Neutrophil (primary cell): ENCODE measurements around the gene CELF2.

Experiments used
- H3K27ac ChIP-seq: fragments of 200-600 bp; sonication (generic); 2 replicates; pipeline ENCODE4 v1.5.1; 2016; ENCODE audit warnings: mild to moderate bottlenecking, moderate library complexity
- H3K27me3 ChIP-seq: fragments of 200-600 bp; sonication (generic); 2 replicates; pipeline ENCODE4 v1.6.0; 2016; ENCODE audit warnings: mild to moderate bottlenecking
- H3K36me3 ChIP-seq: fragments of 200-600 bp; sonication (generic); 2 replicates; pipeline ENCODE4 v1.5.1; 2017
- H3K4me1 ChIP-seq, 2 experiments: fragments of 200-600 bp in 1 of 2; sonication (generic) in 1 of 2; 1 replicate in 1 of 2; 2 replicates in 1 of 2; pipeline versions ENCODE4 v1.5.1 to v1.6.1; 2013 to 2016; ENCODE audit warnings: low read depth in 1 of 2, low read length in 1 of 2, mild to moderate bottlenecking in 1 of 2, moderate library complexity in 1 of 2; ENCODE audit not compliant: control insufficient read depth in 1 of 2, insufficient read depth in 1 of 2
- H3K4me3 ChIP-seq, 2 experiments: fragments of 200-600 bp in 1 of 2; sonication (generic) in 1 of 2; 1 replicate in 1 of 2; 2 replicates in 1 of 2; pipeline ENCODE4 v1.5.1; 2013 to 2016; ENCODE audit warnings: low read depth in 1 of 2, low read length in 1 of 2, mild to moderate bottlenecking in 1 of 2, moderate library complexity in 1 of 2
- H3K9me3 ChIP-seq: fragments of 200-600 bp; sonication (generic); 2 replicates; pipeline ENCODE4 v1.5.1; 2016
- TF ChIP-seq, protein P1 (sequence below): fragments of 200-600 bp; sonication (generic); IDR thresholded peaks from 2 replicates; pipeline ENCODE4 v1.5.1; 2016; ENCODE audit warnings: antibody characterized with exemption

Gene CELF2

DNA sequence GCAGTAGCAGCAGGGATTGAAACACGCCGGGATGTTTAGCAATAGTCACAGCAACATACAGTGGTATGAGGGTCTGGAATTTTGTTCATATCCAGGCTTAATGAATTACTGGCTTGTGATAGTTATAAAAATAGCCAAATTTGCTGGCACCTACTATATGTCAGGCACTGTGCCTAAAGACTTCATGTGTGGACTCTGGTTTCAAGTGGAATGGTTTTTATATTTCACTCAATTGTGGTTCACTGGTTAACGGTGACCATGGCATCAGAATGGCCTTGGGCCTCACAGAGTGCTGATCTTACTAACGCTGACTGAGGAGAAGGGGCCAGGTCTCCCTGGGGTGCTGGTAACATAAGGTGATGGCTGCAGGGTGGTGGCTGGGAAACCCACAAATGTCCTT is 55.7 kb downstream of the CELF2 start:
- no peaks in the 10 kb centered on the region for H3K9me3 ChIP-seq
- H3K27me3 ChIP-seq = peaks cover 54% of the 10 kb centered on the region
- H3K4me1 ChIP-seq = no peaks in the 10 kb centered on the region
- H3K4me3 ChIP-seq = no peak overlapping the region
- TF ChIP-seq, protein P1, sequence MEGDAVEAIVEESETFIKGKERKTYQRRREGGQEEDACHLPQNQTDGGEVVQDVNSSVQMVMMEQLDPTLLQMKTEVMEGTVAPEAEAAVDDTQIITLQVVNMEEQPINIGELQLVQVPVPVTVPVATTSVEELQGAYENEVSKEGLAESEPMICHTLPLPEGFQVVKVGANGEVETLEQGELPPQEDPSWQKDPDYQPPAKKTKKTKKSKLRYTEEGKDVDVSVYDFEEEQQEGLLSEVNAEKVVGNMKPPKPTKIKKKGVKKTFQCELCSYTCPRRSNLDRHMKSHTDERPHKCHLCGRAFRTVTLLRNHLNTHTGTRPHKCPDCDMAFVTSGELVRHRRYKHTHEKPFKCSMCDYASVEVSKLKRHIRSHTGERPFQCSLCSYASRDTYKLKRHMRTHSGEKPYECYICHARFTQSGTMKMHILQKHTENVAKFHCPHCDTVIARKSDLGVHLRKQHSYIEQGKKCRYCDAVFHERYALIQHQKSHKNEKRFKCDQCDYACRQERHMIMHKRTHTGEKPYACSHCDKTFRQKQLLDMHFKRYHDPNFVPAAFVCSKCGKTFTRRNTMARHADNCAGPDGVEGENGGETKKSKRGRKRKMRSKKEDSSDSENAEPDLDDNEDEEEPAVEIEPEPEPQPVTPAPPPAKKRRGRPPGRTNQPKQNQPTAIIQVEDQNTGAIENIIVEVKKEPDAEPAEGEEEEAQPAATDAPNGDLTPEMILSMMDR = no peak
- H3K27ac ChIP-seq = no peak overlapping the region
- H3K36me3 ChIP-seq = no peaks in the 10 kb centered on the region

DNA sequence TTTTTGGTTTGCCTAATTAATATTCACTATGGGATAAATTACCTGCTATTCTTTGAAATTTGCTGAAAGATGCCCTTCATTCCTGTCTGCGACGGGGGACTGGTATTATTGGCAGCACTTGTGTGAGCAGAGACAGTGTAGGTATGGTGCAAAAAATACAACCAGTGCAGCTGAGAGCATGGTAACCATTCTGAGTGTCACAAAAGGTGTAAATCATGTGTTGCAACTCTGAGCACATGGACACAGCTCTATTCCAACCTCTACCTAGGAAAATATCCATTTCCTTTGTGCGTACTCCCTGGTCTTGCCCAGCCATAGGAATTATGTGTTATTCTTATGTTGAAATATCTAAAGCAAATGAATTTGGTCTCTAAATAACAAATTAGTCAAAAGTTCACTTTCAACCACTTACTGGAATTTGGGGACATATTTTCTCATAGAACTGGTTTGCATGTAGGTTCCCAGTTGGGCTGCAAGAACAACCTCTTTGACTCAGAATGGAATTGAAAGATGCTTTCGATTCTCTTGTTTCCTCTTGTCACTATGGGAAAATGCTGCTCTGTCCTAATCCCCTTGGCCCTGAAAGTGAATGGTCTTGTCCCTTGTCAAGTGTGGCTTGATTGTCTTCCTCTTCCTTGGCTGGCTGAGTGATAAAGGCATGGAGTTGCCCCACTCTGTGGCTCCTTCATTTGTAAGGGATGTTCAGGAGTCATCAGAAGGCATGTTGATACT is 57.0 kb downstream of the CELF2 start:
- Histone ChIP-seq H3K4me3 (no peak overlapping the region), H3K27me3 (peaks cover 57% of the 10 kb centered on the region), H3K4me1 (no peaks in the 10 kb centered on the region), H3K27ac (no peak overlapping the region), H3K36me3 (no peaks in the 10 kb centered on the region), H3K9me3 (no peaks in the 10 kb centered on the region)
- TF ChIP-seq, protein P1 = no peak

DNA sequence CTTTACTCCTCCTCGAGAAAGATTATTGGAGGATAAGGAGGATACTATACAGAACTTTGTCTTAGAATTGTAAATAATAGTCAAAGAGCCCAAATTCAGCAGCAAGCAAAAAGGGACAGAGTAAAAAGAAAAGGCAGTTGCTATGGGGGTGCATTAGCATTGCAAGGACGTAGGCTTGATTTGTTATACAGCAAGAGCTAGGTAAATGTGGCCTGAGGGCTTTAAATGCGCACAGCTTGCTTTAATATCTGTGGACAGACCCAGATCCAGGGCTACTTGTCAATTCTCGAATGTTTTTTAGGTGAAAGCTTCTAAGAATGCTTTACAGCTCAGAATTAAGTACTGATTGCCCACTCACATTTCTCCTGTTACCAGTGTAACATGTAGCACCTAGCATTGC is 58.5 kb downstream of the CELF2 start:
- H3K36me3 ChIP-seq = no peaks in the 10 kb centered on the region
- H3K4me3 ChIP-seq = no peak overlapping the region
- no peaks in the 10 kb centered on the region for H3K9me3 ChIP-seq
- peaks cover 57% of the 10 kb centered on the region for H3K27me3 ChIP-seq
- TF ChIP-seq, protein P1 = no peak
- no peak overlapping the region for H3K27ac ChIP-seq
- no peaks in the 10 kb centered on the region for H3K4me1 ChIP-seq

DNA sequence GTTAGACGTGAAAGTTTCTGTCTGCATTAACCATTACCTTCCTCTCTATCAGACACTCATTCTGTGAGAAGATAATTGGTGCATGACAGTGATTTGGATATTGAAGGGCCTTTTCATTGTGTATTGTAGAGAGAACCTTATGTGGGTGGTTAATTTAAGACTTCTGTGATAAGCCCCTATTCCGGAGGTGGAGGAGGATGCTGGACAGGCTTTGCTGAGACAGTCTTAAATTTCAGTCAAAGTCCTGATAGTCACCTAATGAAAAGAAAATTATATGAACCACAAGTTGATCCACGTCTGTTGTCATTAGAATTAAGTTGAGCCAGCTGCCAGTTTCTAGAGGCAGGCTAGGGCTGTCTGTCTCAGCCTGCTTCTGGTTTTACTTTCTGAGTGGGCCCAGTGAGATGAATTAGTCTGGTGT is 62.9 kb downstream of the CELF2 start:
- peaks cover 31% of the 10 kb centered on the region for H3K27me3 ChIP-seq
- TF ChIP-seq, protein P1 = no peak
- no peaks in the 10 kb centered on the region for H3K36me3 ChIP-seq
- H3K4me3 ChIP-seq = no peak overlapping the region
- H3K9me3 ChIP-seq = no peaks in the 10 kb centered on the region
- no peak overlapping the region for H3K27ac ChIP-seq
- H3K4me1 ChIP-seq = no peaks in the 10 kb centered on the region

DNA sequence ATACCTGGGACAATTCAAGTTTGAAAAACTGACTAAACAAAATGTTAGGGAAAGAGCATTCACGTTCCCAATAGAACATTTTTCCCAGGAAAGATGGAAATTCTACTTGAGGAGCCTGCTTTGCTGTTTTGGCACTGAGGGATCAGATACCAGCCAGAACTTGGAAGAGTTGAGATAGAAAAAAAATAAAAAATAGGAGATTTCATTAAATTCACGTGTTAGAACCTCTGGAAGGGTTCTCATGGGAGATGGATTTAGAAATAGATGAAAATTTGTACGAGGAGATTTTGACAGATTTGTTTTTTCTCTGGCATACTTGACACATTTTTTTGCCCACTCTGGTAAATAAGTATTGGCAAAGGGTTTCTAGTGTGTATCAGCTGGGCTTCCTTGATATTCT is 63.7 kb downstream of the CELF2 start:
- Histone ChIP-seq H3K4me3 (no peak overlapping the region), H3K4me1 (no peaks in the 10 kb centered on the region), H3K27ac (no peak overlapping the region), H3K27me3 (peaks cover 23% of the 10 kb centered on the region), H3K9me3 (no peaks in the 10 kb centered on the region), H3K36me3 (no peaks in the 10 kb centered on the region)
- TF ChIP-seq, protein P1 = no peak
